Parathyroid adenoma (tissue), 2 donors: ENCODE measurements around the gene ANLN.

ENCODE experiments used
- H2AFZ ChIP-seq: fragments of 300-600 bp; sonication (generic); one replicate; pipeline ENCODE4 v1.7.0; 2017; ENCODE audit warnings: antibody characterized with exemption, mild to moderate bottlenecking
- H3K27ac ChIP-seq: fragments of 300-600 bp; sonication (generic); one replicate; pipeline ENCODE4 v1.7.0; 2017
- H3K27me3 ChIP-seq: fragments of 300-600 bp; sonication (generic); one replicate; pipeline ENCODE4 v1.7.0; 2017; ENCODE audit warnings: low read length; ENCODE audit not compliant: control insufficient read depth, insufficient read depth
- H3K36me3 ChIP-seq: fragments of 300-600 bp; sonication (generic); one replicate; pipeline ENCODE4 v1.7.0; 2017; ENCODE audit warnings: low read length; ENCODE audit not compliant: control insufficient read depth, insufficient read depth
- H3K4me1 ChIP-seq: fragments of 300-600 bp; sonication (generic); one replicate; pipeline ENCODE4 v1.7.0; 2017; ENCODE audit warnings: control low read depth
- H3K4me2 ChIP-seq: fragments of 300-600 bp; sonication (generic); one replicate; pipeline ENCODE4 v1.7.0; 2017; ENCODE audit warnings: low read length
- H3K4me3 ChIP-seq: fragments of 300-600 bp; sonication (generic); one replicate; pipeline ENCODE4 v1.7.0; 2017; ENCODE audit warnings: low read depth, low read length
- H3K79me2 ChIP-seq: fragments of 300-600 bp; sonication (generic); one replicate; pipeline ENCODE4 v1.7.0; 2017; ENCODE audit warnings: control low read depth
- H3K9ac ChIP-seq: fragments of 300-600 bp; sonication (generic); one replicate; pipeline ENCODE4 v1.7.0; 2017; ENCODE audit warnings: mild to moderate bottlenecking
- H3K9me3 ChIP-seq: fragments of 300-600 bp; sonication (generic); one replicate; pipeline ENCODE4 v1.7.0; 2017; ENCODE audit warnings: low read length; ENCODE audit not compliant: control insufficient read depth
- TF ChIP-seq, protein P1 (sequence below): fragments of 300-600 bp; sonication (generic); IDR thresholded peaks from one replicate; pipeline ENCODE4 v1.7.0; 2017; ENCODE audit warnings: antibody characterized with exemption, mild to moderate bottlenecking
- donor health status: primary hyperparathyroidism.

Gene ANLN

GRCh38 chr7:36366718-36367560, 22.7 kb upstream of the ANLN start:
- Histone ChIP-seq H2AFZ (peak overlapping the region; percentile 91), H3K27me3 (no peaks in the 10 kb centered on the region), H3K4me3 (peak overlapping the region; percentile 76)

GRCh38 chr7:36367561-36368077, 22.0 kb upstream of the ANLN start:
- H3K4me1 ChIP-seq = no peaks in the 10 kb centered on the region
- H3K9me3 ChIP-seq = no peaks in the 10 kb centered on the region
- peaks cover 6% of the 10 kb centered on the region for H3K79me2 ChIP-seq
- H3K4me2 ChIP-seq = peak overlapping the region; percentile 85
- H3K27me3 ChIP-seq = no peaks in the 10 kb centered on the region
- H3K4me3 ChIP-seq = peak overlapping the region; percentile 76
- no peaks in the 10 kb centered on the region for H3K36me3 ChIP-seq
- peak overlapping the region; percentile 91 for H2AFZ ChIP-seq
- H3K9ac ChIP-seq = no peak overlapping the region
- no peak overlapping the region for H3K27ac ChIP-seq
- TF ChIP-seq, protein P1, sequence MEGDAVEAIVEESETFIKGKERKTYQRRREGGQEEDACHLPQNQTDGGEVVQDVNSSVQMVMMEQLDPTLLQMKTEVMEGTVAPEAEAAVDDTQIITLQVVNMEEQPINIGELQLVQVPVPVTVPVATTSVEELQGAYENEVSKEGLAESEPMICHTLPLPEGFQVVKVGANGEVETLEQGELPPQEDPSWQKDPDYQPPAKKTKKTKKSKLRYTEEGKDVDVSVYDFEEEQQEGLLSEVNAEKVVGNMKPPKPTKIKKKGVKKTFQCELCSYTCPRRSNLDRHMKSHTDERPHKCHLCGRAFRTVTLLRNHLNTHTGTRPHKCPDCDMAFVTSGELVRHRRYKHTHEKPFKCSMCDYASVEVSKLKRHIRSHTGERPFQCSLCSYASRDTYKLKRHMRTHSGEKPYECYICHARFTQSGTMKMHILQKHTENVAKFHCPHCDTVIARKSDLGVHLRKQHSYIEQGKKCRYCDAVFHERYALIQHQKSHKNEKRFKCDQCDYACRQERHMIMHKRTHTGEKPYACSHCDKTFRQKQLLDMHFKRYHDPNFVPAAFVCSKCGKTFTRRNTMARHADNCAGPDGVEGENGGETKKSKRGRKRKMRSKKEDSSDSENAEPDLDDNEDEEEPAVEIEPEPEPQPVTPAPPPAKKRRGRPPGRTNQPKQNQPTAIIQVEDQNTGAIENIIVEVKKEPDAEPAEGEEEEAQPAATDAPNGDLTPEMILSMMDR = no peak

More at GRCh38 chr7:36366718-36367560, 22.7 kb upstream of the ANLN start:
- H3K9me3 ChIP-seq = no peaks in the 10 kb centered on the region
- H3K27ac ChIP-seq = peak overlapping the region; percentile 62
- TF ChIP-seq, protein P1 = peak; percentile 91
- no peaks in the 10 kb centered on the region for H3K4me1 ChIP-seq
- peak overlapping the region; percentile 85 for H3K4me2 ChIP-seq
- peak overlapping the region; percentile 55 for H3K9ac ChIP-seq
- H3K36me3 ChIP-seq = no peaks in the 10 kb centered on the region
- peaks cover 6% of the 10 kb centered on the region for H3K79me2 ChIP-seq

- no peak overlapping the region for H2AFZ ChIP-seq
- H3K27me3 ChIP-seq = no peaks in the 10 kb centered on the region
- no peak overlapping the region for H3K4me2 ChIP-seq
- H3K4me3 ChIP-seq = no peak overlapping the region
- H3K4me1 ChIP-seq = no peaks in the 10 kb centered on the region
- no peak overlapping the region for H3K9ac ChIP-seq
- H3K79me2 ChIP-seq = peaks cover 6% of the 10 kb centered on the region
- H3K27ac ChIP-seq = no peak overlapping the region
- H3K9me3 ChIP-seq = no peaks in the 10 kb centered on the region
- TF ChIP-seq, protein P1 = no peak
- H3K36me3 ChIP-seq = no peaks in the 10 kb centered on the region
Measured at GRCh38 chr7:36368496-36368895, 21.2 kb upstream of the ANLN start.

DNA sequence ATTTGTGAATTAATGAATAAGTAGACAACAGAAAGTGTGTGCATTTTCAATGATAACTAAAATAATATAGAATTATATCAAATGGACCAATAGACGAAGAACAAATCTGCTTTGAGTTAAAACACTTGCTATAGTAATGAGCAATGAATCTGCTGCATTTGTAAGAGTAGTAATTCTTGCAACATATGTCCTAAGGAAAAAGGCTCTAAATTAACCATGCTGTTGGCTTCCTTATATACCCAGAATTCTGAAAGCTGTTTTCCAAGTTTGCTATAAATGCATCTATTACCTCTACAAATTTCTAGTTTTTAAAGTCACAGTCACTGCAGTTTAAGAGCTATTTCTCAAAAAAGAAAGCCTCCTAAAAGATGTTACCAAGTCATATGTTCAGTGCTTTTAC, 20.5 kb upstream of the ANLN start:
- Histone ChIP-seq H3K4me1 (no peaks in the 10 kb centered on the region), H3K9me3 (no peaks in the 10 kb centered on the region), H3K9ac (no peak overlapping the region), H2AFZ (no peak overlapping the region), H3K36me3 (no peaks in the 10 kb centered on the region), H3K79me2 (peaks cover 6% of the 10 kb centered on the region), H3K27me3 (no peaks in the 10 kb centered on the region), H3K4me2 (no peak overlapping the region), H3K27ac (no peak overlapping the region), H3K4me3 (no peak overlapping the region)
- TF ChIP-seq, protein P1 = no peak
